NCI-H446 (cell line): Measurements from ENCODE around the gene UQCRH.
"Not testable (repeated sequence)": the region's sequence is repeated elsewhere in the genome, so short reads cannot be mapped to it uniquely, and the experiment has no call there.

Experiments used
- DNase-seq, 2 experiments: peaks; one replicate each; lab custom pipeline; 2025; lab: John Stamatoyannopoulos, UW

Gene UQCRH

DNA sequence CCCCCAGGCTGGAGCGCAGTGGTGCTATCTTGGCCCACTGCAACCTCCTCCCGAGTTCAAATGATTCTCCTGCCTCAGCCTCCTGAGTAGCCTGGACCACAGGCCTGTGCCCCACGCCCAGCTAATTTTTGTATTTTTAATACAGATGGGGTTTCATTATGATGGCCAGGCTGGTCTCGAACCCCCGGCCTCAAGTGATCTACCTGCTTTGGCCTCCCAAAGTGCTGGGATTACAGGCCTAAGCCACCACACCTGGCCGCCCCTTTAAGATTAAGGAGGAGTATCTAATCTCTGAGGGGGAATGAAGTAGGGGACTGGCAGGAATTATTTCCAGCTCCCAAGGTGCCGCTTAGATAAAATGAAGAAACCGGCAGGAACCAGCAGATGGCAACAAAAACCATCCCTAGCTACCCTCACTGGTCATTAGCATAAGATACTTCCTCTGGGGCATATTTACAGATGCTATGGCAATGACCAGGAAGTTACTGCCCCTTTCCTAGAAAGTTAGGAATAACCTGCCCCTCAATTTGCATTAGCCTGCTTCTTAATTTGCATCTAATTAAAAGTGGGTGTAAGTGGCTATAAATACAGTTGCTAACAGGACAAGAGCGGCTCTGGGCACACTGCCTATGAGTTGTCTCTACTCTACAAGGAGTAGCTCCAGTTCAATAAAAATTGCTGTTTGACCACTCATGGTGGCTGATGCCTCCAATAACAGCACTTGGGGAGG is 30.0 kb downstream of the UQCRH start:
- DNase-seq = peak in 1 of 2 experiments; percentile 39

DNA sequence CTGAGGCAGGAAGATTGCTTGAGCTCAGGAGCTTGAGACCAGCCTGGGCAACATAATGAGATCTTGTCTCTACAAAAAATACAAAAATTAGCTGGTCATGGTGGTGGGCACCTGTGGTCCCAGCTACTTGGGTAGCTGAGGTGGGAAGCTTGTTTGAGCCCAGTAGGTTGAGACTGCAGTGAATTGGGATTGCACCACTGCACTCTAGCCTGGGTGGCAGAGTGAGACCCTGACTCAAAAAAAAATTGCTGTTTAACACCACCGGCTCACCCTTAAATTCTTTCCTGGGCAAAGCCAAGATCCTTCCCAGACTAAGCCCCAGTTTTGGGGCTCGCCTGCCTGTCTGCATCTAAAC is 30.5 kb downstream of the UQCRH start:
- DNase-seq = no peak

DNA sequence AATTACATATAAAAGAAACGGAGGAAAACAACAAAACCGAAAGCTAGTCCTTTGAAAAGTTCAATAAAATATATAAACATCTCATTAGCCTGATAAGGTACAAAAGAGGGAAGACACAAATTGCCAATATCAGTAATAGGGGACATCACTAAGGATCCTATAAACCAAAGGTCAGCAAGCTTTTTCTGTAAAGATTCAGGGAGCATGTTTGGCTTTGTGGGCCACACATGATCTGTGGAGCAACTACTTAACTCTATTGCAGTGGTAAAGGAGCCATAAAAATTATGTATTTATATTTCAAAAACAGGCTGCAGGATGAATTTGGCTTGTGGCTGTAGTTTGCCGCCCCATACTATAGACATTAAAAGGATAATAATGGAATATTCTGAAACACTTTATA is 31.6 kb downstream of the UQCRH start:
- no peak for DNase-seq

DNA sequence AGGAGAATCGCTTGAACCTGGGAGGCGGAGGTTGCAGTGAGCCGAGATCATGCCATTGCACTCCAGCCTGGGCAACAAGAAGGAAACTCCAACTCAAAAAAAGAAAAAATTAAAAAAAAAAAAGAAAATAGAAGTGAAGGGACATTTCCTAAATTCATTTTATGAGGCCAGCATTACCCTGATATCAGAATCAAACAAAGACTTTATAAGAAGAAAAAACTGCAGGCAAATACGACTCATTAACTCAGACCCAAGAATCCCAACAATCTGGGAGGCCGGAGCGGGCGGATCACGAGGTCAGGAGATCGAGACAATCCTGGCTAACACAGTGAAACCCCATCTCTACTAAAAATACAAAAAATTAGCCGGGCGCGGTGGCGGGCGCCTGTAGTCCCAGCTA is 33.9 kb downstream of the UQCRH start:
- DNase-seq = not testable (repeated sequence)

DNA sequence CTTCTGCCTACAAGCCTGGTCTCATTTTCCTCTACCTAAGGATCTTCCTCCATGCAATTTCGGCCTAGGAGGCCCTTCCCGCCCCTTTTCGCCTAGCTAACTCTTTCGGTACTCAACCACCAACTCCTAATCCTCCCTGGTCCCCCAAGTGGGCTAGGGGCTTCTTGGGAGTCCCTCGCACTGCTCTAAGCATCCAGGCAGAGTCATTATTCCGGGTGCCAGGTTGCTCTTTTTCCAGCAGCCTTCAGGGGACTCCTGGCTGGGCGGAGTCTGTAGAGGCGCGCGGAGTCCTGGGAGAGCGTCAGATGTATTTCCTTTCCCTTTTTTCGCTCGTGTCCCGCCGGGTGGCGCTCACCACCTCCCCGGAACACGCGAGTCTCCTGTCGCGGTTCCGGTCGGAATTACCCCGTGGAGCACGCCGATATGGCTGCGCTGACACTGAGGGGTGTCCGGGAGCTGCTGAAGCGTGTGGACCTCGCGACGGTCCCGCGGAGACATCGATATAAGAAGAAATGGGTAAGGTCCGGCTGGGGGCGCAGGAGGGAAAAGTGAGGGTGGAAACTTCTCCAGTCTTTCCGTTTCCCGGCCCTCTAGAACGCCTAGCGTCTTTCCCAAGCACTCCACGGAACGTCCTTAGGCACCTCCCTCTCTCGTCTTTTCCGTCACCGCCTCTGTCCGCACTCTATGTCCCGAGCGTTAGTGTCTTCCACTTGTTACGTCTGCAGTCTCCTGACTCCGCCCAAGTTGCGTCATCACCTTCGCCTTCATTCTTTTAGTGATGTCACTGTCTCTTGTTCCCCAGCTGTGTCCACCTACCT is 37.1 kb downstream of the UQCRH start, which contains the start of gene NSUN4:
TSS of gene NSUN4 (plus strand) at position 404 of the 818 bp plus-strand sequence. CDS start at position 424, 20 bp downstream.
- DNase-seq = peak; percentile 94 to 96

DNA sequence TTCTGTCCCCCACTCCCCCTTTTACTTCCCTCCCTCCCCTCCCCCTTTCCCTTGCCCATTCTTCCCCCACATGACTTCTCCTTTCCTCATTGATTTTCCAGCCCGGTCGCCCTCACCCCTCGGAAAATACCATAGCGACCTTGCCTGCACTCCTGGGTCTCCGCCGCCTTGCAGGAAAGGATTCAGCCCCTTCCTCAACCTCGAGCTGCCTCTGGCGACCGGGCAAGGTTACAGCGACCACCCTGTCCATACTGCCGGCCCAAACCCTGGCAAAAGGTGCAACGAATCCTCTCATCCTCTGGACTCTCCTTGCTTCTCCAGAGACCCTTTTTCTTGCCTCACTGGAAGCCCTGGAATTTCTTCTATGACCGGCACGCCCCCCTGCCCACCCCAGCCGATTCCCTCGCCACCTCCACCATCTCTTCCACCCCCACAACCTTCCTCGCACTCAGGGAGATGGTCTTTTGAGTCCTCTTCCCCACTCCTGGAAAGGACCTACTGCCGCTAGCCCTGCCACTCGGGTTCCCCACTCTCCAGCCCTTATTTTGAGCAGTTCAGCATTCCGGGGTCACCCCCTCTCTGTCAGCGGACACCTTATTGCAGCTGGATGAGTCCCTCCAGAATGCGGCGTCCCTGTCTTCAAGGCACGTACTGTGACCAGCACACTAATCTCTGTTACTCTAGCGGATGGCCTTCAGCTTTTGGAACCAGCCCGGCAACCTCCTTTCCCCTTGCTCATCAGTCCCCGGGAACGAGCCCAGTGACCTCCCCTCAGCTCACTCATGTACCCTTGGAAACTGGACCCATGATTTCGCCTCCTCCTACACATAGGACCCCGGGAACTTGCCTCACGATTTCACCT is 38.0 kb downstream of the UQCRH start:
- DNase-seq = no peak

DNA sequence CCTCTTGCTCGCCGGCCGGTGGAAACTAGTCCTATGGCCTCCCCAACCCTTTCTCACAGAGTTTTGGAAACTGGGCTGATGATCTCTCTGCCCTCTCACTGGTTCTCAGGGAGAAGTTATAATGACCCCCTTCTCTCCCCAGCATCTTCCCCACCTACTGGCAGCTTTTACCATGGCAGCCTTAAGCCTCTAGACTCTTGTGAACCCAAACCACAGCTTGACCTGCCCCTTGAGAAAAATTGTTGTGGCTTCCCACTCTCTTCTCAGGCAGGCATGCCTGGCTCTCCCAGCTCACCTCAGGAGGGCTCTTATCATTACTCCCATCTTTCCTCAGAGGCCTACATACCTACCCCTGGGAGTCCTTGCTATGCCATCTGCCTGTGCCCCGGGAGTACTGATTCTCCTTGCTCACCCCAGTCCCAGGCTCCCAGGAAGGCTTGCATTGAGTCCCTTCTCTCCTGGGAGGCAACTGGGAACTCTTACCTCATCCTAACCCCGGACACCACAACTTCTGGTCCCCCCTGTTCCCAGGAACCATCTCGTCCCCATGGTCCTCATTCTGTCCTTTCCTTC is 38.7 kb downstream of the UQCRH start:
- DNase-seq = no peak

DNA sequence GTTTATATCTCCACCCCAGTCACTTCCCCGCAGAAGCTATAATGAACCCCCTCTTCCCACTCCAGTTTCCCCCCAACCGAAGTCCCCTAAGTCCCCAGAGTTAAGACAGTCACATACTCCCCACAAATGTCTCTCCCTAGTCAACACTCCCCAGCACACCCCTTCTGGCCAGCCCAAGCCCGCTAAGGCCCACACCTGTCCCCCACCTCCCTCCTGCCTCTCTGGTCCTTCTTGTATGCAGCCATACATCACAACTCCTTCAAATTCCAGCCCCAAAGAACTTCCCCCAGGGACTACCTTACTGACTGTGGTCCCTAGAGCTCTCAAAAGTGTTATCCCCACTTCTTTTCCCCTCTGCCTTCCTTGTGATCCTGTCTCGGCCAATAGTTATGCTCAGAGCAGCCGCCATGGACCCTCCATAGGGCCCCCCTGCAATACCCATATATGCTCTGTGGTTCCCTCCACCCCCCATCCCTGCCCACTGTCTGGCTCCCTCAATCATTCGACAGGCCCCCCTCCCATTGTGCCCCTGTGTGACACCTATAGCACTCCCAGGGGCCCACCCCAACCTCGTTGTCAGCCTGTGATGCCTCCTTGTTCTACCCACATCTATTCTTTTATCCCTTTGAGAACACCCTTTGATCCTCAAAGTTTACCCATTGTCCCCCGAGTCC is 39.3 kb downstream of the UQCRH start:
- DNase-seq = no peak

DNA sequence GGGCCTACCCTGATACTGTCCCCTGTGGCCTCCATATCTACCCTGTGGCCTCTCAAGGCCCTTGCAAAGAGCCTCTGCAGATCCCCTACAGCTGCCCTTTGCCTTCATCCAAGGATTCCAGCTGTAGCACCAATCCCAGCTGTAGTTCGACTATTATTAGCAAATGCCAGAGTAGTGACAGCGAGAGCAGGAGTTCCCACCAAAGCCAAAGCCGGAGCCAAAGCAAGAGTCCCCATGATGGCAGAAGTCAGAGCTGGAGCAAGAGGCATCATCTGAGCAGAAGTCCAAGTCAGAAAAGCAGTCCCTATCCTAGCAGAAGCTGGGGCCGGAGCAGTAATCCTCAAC is 39.8 kb downstream of the UQCRH start:
- DNase-seq = no peak

DNA sequence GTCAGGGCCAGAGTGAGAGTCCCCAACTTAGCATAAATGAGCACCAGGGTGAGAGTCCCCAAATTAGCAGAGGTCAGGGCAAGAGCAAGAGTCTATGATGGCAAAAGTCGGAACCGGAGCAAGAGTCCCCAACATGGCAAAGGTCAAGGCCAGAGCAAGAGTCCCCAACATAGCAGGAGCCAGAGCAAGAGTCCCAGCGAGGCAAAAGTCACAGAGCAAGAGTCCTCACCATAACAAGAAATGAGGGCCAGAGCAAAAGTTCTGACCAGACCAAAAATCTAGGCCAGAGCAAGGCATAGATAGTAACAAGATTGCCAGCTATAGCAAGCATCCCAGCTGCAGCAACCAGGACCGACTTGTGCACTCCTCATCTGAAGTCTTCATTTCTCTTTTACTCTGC is 40.2 kb downstream of the UQCRH start:
- DNase-seq = no peak

DNA sequence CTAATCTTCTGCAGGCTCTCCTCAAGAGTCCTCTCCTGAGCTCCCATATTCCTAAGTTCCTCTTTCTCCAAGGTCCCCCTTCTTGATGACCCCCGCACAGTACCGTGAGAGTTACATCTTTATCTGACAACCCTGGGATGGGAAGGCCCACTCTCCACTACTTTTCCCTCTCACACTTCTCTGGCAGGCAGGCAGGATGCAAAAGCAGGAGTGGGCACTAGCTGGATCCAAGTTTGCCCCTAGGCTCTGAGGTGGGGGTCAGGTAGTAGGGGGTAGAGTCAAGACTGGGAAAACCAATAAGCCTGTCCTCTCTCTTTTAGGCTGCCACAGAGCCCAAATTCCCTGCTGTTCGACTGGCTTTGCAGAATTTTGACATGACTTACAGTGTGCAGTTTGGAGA is 41.0 kb downstream of the UQCRH start:
- DNase-seq = no peak

DNA sequence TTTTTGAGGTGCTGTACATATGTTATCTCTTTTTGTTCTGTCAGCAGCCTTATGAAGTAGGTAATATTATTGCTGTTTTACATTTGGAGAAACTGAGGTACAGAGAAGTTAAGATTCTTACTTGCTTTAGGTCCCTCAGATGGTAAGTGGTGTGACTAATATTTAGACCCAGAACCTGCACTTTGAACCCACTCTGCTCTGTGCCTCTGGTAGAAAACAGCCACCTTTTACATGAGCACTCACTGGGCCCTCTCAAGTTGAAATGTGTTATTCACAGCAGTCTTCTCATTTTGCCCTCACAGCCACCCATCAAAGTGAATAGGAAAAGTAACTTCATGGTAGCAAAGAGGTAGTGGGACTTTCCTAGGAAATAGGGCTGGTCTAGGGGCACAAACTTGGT is 41.8 kb downstream of the UQCRH start:
- DNase-seq = no peak

DNA sequence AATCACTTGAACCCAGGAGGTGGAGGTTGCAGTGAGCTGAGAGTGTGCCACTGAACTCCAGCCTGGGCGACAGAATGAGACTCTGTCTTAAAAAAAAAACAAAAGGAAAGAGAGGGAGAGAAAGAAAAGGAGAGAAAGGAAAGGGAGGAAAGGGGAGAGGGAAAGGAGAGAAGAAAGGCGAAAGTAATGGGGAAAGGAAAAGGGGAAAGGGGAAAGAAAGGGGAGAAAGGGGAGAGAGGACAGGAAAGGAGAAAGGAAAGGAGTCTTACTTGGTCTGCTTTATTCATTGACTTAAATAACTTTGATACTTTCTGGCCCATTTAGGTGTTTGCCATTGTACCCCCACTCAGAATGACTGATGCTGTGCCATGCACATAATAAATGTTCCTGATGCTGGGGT is 48.9 kb downstream of the UQCRH start:
- no peak for DNase-seq

DNA sequence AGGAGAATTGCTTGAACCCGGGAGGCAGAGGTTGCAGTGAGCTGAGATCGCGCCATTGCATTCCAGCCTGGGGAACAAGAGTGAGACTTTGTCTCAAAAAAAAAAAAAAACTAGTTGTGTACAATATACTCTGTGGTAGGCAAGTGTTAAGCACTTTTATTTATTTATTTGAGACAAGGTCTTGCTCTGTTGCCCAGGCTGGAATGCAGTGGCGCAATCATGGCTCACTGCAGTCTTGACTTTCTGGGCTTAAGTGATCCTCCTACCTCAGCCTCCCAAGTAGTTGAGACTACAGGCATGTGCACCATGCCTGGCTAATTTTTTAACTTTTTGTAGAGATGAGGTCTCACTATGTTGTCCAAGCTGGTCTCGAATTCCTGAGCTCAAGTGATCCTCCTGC is 52.4 kb downstream of the UQCRH start:
- DNase-seq = not testable (repeated sequence)

DNA sequence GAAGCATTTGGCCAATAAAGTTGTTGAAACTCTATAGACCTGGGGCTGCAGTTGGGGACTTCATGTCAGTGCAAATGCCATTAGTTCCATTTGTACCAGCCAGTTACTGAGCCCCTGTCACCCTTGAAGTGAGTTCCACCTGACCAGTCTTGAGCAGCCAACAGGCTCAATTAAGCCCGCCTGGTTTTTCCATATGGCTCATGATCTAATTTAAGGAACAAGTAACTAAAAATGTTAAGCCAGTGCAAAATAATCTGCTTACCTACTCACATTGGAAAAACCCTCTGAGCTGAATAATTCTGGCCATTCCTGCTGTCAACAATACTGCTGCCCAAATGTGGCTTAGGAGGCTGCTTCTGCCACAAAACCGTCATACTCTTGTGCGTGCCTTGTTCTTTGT is 58.7 kb downstream of the UQCRH start:
- no peak for DNase-seq

DNA sequence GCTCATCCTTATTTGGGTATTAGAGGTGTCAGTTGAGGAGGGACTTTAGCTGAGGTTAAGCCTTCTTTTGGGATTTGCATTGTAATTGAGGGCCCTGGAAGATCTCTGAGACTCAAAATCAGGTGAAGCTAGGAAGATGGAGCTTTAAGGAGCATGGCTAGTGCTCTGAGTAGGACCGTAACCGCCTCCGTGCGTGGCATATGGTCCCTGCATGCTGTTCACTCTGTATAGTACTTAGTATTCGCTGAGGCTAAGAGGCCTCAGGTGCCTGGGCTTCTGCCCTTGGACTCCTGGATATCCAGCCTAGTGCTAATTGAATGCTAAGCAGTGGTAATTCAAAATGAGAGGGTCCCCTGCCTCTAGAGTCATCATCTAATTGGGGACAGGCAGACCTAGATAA is 59.6 kb downstream of the UQCRH start:
- no peak for DNase-seq

DNA sequence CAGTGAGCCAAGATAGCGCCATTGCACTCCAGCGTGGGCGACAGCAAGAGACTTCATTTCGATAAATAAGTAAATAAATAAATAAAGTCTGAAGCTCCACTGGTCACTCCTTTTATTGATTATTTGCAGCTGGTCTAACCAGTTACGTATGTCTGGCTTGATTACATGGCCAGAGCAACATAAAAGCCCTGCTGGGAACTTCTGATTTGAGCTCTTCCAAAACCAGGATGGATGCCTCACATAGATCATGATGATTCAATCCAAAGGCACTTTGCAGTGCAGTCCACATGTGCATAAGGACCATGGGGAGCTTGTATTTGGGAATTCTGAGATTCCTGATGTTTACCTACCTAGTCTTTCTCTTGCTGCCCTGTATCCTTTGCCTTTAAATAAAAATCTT is 61.1 kb downstream of the UQCRH start:
- DNase-seq = no peak

DNA sequence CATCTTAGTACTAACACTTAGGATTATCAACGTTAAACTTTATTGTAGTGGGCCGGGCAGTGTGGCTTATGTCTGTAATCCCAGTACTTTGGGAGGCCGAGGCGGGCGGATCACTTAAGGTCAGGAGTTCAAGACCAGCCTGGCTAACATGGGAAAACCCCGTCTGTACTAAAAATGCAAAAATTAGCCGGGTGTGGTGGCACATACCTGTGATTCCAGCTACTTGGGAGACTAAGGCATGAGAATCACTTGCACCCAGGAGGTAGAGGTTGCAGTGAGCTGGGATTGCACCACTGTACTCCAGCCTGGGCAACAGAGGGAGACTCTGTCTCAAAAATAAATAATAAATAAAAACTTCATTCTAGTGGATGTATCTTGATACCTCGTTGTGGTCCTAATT is 62.3 kb downstream of the UQCRH start:
- not testable (repeated sequence) for DNase-seq
